Stimulated activated CD8-positive, alpha-beta memory T cell treated with anti-CD3 and anti-CD28 coated beads, Interleukin-7, amount 100 ng/mL, for 4 hours (primary cell): Measurements from ENCODE around the gene PCNX3.
A peak's percentile ranks its signal among the peaks of the same experiment; 100 is the strongest.

ENCODE experiments used
- DNase-seq, 2 donors: peaks; one replicate each; pipeline ENCODE4 v3.0.0-alpha.2; 2020; ENCODE audit warnings: low read depth in 2 of 2

The PCNX3 gene

DNA sequence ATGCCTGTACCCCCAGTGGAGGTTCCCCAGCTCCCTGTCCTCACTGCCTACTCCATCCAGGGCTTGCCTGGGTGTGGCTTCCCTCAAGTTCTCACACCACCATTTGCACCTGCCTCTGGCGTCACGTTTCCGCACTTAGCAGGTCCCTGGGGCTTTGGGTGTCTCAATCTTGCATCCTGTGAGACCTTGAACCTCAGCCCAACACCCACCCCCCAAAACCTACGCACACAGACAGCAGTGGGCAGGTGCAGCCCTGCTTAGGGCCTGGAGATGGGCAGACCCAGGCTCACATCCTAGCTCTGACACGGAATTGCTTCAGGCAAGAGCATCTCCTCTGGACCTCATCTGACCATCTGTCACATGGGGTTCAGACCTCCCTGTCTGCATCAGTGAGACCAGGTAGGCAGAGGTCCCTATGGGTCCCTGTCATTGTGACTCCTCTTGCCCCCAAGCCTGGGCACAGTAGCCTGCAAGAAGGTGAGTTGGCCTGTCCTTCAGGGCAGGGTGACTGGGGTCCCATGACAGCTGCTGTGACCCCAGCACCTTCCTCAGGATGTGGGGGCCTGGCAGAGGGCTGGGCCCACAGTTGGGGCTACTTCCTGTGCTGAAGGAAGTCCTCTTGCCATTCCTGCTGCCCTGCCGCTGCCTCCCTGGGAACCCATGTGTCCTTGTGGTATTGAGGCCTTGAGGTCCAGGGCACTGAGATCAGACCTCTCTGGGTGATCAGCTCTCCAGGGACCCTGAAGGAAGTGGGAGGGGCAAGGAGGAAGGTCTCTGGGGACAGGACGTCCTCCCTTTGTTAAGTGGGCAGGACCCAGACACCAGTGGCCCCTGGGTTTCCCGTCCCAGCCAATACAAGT is 24.3 kb downstream of the PCNX3 start:
- DNase-seq, result peak; percentile 61 to 63

DNA sequence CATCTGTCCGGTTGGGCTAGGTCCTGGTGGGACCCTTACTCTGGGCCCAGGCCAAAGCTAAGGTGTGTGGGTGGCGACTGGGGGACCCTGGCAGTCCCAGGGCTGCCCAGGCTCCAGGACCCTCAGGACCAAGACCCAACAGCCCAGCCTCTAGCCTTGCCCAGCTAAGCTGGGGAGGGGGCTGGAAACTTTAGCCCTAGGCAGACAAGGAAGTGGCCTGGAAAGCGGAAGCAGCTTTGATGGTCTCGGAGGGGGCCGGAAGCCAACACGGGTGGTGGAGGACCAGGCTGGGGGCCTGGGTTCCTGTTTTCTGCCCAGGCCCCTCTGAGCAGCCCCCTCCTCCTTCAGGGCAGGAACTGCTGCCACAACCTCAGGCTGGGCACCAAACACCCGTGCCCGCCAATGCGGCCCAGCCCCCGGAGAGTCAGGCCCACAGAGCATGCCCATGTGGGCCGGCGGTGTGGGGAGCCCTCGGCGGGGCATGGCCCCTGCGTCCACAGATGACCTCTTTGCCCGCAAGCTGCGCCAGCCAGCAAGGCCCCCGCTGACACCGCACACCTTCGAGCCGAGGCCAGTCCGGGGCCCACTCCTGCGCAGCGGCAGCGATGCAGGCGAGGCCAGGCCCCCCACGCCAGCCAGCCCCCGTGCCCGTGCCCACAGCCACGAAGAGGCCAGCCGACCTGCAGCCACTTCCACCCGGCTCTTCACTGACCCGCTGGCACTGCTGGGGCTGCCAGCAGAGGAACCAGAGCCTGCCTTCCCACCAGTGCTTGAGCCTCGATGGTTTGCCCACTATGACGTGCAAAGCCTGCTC is 25.1 kb downstream of the PCNX3 start:
- DNase-seq, result peak in 1 of 2 donors; percentile 38

DNA sequence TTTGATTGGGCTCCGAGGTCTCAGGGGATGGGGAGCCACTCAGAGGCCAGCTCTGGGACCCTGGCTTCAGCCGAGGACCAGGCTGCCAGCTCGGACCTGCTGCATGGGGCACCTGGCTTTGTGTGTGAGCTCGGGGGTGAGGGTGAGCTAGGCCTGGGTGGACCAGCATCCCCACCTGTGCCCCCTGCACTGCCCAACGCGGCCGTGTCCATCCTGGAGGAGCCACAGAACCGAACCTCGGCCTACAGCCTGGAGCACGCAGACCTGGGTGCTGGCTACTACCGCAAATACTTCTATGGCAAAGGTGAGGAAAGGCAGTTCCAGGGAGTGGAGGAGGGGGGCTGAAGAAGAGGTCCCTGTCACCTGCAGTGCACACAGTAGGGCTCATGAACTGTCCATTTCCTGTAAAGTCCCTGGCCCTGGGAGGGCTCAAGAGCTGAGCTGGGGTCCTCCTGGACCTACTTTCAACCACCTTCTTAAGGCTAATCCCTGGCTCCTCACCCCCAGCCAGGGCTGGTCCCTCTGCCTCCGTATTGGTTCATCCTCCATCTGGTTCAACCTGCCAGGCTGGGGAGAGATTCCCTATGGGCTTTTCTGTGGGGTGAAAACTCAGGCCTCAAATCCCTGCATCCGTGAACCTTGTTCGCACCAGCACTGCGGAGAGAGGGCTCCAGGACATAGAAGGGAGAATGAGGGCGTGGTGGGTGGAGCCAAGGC is 25.9 kb downstream of the PCNX3 start:
- no peak for DNase-seq

DNA sequence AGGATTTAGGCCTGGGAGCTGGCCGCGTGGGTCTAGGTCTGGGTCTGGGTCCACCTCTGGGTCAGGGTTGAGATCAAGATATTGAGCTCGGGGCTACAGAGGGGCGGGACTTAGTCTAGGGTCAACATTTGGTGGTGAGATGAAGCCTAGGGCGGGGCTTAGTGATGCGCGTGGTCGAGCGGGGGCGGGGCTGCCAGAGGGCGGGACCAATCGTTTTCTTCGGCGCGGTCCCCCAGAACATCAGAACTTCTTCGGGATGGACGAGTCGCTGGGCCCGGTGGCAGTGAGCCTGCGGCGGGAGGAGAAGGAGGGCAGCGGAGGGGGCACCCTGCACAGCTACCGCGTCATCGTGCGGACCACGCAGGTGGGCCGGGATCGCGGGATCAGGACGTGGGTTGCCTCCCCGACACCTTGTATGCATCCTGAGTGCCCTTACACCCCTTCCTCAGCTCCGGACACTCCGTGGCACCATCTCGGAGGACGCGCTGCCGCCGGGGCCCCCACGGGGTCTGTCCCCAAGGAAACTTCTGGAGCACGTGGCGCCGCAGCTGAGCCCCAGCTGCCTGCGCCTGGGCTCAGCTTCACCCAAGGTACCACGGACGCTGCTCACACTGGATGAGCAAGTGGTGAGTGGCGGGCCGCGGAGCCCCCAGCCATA is 26.6 kb downstream of the PCNX3 start:
- no peak for DNase-seq

DNA sequence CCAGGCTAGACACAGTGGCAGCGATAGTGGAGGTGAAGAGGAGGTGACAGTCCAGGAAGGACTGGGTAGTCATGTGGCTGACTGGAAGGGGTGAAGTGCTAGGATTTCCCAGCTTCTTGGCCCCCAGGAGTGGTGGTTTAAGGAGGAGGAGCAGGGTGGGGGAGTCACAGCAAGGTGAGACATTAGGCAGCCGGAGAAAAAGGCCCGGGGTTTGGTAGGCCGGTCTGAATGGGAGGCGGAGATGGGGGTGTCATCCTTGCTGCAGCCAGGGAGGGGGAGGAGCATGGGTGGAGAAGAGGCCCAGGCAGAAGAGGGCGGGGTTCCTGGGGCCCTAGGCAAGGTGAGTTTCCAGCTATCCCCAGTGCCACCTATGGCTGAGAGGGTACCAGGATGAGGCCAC is 28.4 kb downstream of the PCNX3 start:
- DNase-seq, result no peak

DNA sequence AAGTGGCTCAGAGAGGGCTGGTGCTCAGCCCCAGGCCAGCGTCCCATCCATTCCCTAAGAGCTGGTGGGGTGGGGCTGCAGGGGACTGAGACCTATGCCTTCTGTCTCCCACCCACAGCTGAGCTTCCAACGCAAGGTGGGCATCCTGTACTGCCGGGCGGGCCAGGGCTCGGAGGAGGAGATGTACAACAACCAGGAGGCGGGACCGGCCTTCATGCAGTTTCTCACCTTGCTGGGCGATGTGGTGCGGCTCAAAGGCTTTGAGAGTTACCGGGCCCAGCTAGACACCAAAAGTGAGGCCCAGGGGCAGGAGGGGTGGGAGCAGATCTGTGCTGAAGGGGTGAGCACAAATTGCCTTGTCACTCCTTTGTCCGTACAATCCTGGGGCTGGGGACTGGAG is 29.3 kb downstream of the PCNX3 start:
- DNase-seq, result no peak

DNA sequence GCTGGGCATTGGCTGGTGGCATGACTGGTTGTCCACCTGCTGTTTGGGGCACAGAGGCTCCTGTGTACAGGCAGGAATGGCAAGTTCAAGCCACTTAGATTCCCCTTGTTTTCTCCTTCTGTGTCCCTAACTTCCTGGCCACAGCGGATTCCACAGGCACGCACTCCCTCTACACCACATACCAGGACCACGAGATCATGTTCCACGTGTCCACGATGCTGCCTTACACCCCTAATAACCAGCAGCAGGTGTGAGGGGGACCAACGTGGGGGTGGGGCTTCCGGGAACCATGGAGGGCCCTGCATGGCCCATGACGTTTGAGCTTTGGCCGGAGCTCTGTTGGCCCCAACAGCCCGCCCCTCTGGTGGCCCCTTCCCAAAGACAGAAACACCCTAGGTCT is 30.1 kb downstream of the PCNX3 start:
- DNase-seq, result no peak

DNA sequence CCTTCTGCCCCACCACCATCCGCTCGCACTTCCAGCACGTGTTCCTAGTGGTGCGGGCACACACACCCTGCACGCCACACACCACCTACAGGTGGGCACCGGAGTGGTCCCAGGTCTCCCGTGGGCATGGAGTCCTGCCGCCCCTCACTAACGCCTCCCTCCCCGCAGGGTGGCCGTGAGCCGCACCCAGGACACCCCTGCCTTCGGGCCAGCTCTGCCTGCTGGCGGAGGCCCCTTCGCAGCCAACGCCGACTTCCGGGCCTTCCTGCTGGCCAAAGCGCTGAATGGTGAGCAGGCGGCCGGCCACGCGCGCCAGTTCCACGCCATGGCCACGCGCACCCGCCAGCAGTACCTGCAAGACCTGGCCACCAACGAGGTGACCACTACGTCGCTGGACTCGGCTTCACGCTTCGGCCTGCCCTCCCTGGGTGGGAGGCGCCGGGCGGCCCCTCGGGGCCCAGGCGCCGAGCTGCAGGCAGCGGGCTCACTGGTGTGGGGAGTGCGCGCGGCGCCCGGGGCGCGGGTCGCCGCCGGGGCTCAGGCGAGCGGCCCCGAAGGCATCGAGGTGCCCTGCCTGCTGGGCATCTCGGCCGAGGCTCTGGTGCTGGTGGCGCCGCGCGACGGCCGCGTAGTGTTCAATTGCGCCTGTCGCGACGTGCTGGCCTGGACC is 30.8 kb downstream of the PCNX3 start:
- no peak for DNase-seq

DNA sequence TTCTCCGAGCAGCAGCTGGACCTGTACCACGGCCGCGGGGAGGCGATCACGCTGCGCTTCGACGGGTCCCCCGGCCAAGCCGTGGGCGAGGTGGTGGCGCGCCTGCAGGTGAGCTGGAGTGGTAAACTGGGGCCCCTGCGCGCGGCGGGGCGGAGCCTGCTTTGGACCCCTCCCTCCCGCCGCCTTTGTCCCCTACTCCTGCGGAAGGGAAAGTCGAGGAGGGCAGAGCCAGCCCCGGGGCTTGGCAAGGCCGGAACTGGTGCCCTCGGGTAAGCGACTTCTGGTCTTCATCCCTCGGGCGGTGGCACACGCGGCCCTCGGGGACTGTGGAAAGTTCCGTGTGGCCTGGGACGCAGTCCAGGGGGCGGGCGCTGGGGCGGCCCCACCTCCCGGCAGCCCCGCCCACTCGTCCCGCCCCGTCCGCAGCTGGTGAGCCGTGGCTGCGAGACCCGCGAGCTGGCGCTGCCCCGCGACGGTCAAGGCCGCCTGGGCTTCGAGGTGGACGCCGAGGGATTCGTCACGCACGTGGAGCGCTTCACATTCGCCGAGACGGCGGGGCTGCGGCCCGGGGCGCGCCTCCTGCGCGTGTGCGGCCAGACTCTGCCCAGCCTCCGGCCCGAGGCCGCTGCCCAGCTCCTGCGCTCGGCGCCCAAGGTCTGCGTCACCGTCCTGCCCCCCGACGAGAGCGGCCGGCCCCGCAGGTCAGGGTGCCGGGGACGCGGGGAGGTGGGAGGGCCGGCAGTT is 31.6 kb downstream of the PCNX3 start:
- DNase-seq, result no peak

DNA sequence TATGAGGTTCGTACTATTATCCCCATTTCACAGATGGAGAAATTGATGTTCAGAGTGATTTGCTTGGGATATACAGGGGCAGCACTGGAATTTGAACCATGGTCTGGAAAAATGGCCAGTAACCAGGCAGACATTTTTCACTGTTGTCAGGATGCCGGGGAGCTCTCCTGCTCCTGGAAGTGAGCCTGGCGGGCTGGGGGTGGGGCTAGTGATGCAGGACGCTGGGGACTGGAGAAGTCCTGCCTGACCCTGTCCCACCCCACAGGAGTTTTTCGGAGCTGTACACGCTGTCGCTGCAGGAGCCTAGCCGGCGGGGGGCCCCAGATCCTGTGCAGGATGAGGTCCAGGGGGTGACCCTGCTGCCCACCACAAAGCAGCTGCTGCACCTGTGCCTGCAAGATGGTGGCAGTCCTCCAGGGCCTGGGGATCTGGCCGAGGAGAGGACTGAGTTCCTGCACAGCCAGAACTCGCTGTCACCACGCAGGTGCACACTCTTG is 33.5 kb downstream of the PCNX3 start:
- no peak for DNase-seq

DNA sequence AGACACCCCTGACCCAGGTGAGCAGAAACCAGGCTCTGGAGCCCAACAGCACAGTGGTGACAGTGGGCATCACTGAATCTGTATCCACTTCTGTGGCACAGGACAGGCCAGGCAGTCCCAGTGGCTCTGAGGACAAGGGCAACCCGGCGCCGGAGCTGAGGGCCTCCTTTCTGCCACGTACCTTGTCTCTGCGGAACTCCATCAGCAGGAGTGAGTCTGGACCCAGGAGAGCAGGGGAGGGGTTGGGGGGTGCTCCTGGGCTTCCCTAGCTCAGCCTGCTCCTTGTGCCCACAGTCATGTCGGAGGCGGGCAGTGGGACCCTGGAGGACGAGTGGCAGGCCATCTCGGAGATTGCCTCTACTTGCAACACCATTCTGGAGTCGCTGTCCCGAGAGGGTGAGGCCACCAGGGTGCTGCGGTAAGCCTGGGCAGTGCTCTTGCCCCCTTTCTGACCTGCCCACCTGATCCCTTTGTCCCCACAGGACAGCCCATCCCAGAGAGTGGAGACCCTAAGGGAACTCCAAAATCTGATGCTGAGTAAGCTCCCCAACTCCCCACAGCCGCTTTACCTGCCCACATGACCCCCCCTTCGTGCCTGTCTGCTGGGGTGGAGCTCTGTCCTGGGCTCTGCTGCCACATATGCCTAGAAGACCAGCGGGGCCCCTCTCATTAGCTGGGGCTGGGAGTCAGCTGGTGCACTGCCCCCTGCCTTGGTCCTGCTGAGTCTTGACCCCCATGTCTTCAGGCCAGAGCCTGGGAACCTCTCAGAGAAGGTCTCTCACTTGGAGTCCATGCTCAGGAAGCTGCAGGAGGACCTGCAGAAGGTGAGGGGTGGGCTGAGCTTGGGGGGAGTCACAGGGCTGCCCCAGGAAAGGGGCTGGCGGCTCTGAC is 34.3 kb downstream of the PCNX3 start:
- DNase-seq, result no peak

DNA sequence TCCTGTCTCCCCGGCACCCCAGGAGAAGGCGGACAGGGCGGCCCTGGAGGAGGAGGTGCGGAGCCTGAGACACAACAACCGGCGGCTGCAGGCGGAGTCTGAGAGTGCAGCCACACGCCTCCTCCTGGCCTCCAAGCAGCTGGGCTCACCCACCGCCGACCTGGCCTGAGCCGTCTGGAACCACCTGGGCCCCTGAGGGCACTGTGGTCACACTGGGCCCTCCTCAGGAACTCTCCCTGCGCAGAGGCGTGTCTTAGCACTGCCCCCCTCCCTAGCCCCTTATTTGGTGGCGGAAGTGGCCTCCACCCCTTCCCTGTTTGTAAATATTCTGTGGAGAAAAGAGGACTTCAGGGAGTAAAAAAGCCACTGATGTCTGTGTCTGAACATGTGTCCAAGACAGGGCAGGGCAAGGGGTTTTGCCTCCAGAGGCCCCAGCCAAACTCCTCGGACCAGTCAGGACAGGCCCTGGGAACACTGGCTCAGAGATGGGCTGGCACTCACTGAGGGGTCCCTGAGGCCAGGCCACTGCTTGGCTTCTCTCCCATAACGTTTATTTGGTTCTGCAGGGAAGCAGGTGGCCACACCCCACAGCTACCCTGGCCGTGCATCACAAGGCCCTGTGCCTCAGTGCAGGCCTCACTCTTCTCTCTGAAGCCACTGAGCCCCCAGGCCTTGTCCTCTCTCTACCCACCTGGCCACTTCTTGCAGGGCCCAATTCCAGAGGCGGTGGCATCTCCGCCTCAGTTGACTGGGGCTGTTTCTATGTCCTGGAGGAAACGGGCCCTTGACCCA is 35.2 kb downstream of the PCNX3 start:
- no peak for DNase-seq

DNA sequence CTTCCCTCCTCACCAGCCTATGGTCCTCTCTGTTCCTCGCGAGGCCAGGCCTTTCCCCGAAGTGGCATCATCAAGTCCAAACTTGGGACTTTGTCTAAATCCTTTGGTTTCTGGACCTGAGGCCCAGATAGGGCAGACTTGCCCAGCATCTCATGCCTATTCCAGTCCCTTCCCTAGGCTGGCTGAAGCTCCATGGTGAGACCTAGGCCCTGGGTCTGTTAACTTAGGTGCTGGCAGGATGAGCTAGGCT is 35.7 kb downstream of the PCNX3 start:
- no peak for DNase-seq

DNA sequence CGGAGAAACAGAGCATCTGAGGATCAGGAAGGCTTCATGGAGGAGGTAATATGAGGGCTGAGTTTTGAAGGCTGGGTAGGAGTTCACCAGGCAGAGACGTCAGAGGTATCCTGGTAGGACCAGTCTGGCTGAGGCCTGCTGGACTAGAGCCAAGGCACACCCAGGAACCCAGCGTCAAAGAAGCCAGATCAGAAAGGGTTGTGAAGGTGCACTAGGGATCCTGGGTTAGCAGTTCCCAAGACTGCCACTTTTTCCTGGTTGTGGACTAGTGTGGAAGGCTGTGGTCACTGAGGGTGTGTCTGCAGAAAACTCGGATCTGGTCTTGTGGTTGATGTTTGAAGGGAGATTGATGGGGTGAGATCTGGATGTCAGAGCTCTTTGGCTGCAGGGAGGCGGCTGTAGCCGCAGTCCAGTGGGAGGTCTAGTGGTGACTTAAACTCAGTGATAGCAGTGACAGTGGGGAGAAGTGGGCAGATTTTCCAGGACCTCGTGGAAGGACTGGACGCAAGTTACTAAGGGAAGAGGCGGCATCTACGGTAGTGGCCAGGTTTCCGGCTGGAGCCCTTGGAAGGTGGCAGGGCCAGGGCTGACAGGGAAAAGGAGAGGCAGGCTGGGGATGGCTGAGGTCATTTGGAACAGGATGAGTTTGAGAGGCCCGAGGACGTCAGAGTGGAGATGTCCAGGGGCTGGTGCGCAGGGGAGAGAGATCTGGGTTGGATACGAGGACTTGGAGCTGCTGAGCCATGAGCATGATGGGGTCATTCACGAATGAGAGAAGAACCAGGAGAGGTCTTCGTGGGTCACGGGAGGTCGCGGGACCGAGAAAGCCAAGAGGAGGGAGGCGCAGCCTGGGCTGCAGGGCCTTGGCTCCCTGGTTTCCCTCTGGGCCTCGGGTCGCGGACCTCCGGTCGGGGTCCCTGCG is 36.3 kb downstream of the PCNX3 start:
- DNase-seq, result no peak

DNA sequence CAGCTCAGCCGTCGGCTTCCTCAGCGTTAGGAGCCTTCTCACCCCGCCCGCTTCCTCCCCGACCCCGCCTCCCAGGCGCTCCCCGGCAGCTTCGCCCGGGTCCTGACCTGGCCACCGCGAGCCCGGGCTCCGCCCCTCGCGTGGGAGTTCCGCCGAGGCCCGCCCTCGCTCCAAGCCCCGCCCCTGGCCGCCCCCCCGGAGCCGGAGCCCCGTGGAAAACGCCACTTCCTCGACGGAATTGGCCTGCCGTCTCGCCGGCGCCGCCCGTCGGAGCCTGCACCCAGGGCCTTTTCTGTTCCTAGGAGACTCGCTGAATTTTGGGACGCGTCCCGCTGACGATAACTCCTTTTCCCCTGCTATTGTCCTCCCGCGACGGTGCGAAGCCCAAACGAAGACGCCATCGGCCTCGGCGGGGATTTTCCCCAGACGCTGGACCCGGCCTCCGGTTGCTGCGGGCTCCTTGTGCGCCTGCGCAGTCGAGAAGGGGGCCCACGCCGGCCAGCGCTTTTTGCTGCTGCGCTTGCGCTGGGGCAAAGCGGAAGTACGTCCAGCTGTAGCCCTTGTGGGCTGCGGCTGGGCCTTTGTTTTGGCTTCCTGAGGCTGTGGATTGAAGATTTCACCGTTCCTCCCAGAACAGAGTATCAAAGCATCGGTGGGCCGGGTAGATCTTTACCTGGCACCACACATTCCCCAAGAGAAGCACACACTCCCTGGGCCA is 37.1 kb downstream of the PCNX3 start:
- peak; percentile 92 to 97 for DNase-seq

DNA sequence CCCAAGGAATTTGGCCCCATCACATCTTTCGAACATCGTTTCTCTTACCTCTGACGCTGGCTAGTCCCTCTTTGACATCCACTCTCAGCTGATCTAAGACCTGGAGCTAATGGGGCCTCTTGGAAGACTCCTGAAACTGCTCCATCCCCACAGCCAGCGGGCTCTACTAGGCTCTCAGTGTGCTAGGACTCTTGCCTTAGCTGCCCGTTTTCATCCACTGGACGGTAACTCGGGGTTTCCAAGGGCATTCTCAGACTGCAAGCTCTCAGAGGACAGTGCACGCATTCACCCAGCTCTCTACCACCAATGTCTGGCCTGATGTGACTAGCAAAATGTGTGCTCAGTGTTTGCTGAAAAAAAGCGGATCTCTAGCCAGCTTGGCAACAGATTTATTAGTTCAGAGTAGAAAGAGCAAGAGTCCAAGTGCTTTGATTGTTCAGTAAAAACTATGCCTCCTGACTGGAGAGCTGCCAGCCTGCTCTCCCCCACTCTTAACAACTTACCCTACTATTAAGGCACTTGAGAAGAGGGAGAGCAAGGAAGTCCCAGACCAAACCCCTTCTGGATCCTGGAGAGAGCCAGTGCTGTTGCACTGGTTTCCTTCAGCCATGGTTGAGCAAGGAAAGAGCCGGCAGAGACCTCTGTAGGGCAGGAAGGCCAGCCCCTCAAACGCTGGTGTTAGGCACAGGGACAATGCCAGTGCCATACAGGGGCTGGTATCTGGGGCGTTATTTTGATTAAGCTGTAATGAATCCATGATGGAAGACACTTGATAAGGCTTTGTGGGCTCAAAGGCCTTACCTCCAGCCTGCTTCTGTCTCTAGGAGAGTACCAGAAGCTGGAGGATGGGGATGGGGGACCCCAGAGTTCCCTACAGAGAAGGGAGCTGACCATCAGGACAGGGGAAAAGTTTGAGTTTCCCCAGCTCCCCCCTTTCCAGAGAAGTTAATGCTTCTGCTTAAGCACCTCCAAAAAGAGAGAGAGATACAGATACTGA is 38.0 kb downstream of the PCNX3 start:
- DNase-seq, result no peak
